Cardiac muscle cell (in vitro differentiated cells and primary cell): ENCODE measurements around the gene SLC35B1. TPM values are rescaled to one million over a fixed set of nuclear protein-coding genes. Genes with fewer than 3 reads are reported as not detected.

Source experiments
- DNase-seq, 2 donors: peaks; one replicate each; pipeline versions ENCODE4 v3.0.0 to v3.0.0-alpha.2; 2010 to 2017; ENCODE audit warnings: low read depth in 1 of 2, low spot score in 1 of 2
- H3K27ac ChIP-seq: fragments of 200-600 bp; sonication (generic); 2 replicates; pipeline ENCODE4 v1.5.1; 2016
- H3K27me3 ChIP-seq: fragments of 200-600 bp; sonication (generic); 2 replicates; pipeline ENCODE4 v1.6.0; 2016; ENCODE audit warnings: control low read depth
- H3K36me3 ChIP-seq: fragments of 200-600 bp; sonication (generic); 2 replicates; pipeline ENCODE4 v1.5.1; 2016; ENCODE audit warnings: control low read depth
- H3K4me1 ChIP-seq: fragments of 200-600 bp; sonication (generic); 2 replicates; pipeline ENCODE4 v1.8.1; 2017; ENCODE audit warnings: low read depth, mild to moderate bottlenecking, mixed run types
- H3K4me3 ChIP-seq: fragments of 200-600 bp; sonication (generic); 2 replicates; pipeline ENCODE4 v1.5.1; 2016; ENCODE audit warnings: mild to moderate bottlenecking
- H3K9me3 ChIP-seq: fragments of 200-600 bp; sonication (generic); 2 replicates; pipeline ENCODE4 v1.5.1; 2017; ENCODE audit warnings: low read depth, mild to moderate bottlenecking, control low read depth
- CTCF ChIP-seq: IDR thresholded peaks from 2 replicates; pipeline ENCODE4 v1.5.1; 2012; ENCODE audit warnings: low read depth, mild to moderate bottlenecking, low read length
- polyA plus RNA-seq: library from polyadenylated mRNA; unstranded; fragments of >200 nt; fragmentation: Nextera tagmentation; extraction: Ambion mirVana; gene quantifications from 2 replicates; pipeline ENCODE4 v1.2.1, GENCODE V29; 2016
- total RNA-seq: library from RNA; depleted of rRNA; stranded (reverse); fragments of >200 nt; gene quantifications from 2 replicates; pipeline ENCODE4 v1.2.3, GENCODE V29; 2016

Gene SLC35B1
- total and polyA plus RNA-seq, 2 experiments from 2014 or later: 73.3 to 143 TPM

DNA sequence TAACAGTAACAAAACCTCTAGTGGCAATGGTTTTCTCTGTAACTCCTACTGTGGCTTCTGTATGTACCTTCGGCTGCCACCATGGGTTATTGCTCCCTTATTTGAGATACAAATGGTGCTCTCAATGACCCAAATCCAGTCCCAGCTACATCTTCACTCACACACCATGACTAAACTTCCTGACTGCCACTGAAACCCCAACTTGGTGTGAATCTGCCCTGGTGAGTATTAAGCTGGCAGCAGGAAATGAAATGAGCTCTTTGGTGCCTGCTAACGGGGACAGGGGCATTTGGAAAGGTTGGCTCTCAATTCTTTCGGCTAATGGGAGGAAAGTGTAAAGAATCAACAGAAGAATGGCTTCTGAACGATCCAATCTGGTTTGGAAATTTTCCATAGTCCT, 7.5 kb upstream of the SLC35B1 start:
- Histone ChIP-seq H3K36me3 (peaks cover 42% of the 10 kb centered on the region), H3K4me1 (peaks cover 11% of the 10 kb centered on the region), H3K27ac (peak overlapping the region; percentile 84), H3K9me3 (no peaks in the 10 kb centered on the region), H3K4me3 (no peak overlapping the region), H3K27me3 (no peaks in the 10 kb centered on the region)
- DNase-seq: no peak
- no peak for TF ChIP-seq CTCF

GRCh38 chr17:49708515-49709183, 885 bp upstream of the SLC35B1 start:
- Histone ChIP-seq H3K27ac (peak overlapping the region; percentile 3), H3K27me3 (no peaks in the 10 kb centered on the region), H3K4me3 (no peak overlapping the region), H3K9me3 (no peaks in the 10 kb centered on the region), H3K4me1 (peaks cover 9% of the 10 kb centered on the region), H3K36me3 (peaks cover 28% of the 10 kb centered on the region)
- DNase-seq: no peak
- TF ChIP-seq CTCF: no peak

DNA sequence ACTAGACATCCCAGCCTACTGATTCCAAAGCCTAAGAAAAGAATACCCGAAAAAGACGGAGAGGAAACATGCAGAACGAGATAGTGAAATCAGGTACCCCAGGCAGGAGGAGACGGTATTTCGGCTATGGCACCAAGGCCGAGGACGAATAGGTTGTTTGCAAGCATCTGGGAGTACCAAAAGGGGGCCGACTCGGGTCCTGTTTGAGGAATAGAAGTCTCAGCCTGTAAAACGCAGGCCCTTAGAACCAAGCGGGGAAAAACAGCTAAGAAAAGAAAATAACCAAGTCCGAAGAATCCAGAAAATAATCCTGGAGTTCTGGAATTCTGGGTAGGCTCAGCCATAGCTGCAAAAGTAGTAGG, 537 bp downstream of the SLC35B1 start:
- H3K36me3 ChIP-seq: peaks cover 37% of the 10 kb centered on the region
- TF ChIP-seq CTCF: peak; percentile 16
- DNase-seq: no peak

GRCh38 chr17:49705254-49705653, 2.5 kb downstream of the SLC35B1 start:
- Histone ChIP-seq H3K4me3 (no peak overlapping the region), H3K27ac (no peak overlapping the region), H3K27me3 (no peaks in the 10 kb centered on the region), H3K4me1 (peaks cover 9% of the 10 kb centered on the region), H3K9me3 (no peaks in the 10 kb centered on the region), H3K36me3 (peaks cover 43% of the 10 kb centered on the region)
- no peak for DNase-seq
- TF ChIP-seq CTCF: no peak

More for the DNA sequence above, 537 bp downstream of the SLC35B1 start:
- peaks cover 9% of the 10 kb centered on the region for H3K4me1 ChIP-seq
- peak overlapping the region; percentile 75 for H3K4me3 ChIP-seq
- peak overlapping the region; percentile 99 for H3K27ac ChIP-seq
- H3K9me3 ChIP-seq: no peaks in the 10 kb centered on the region
- H3K27me3 ChIP-seq: no peaks in the 10 kb centered on the region

DNA sequence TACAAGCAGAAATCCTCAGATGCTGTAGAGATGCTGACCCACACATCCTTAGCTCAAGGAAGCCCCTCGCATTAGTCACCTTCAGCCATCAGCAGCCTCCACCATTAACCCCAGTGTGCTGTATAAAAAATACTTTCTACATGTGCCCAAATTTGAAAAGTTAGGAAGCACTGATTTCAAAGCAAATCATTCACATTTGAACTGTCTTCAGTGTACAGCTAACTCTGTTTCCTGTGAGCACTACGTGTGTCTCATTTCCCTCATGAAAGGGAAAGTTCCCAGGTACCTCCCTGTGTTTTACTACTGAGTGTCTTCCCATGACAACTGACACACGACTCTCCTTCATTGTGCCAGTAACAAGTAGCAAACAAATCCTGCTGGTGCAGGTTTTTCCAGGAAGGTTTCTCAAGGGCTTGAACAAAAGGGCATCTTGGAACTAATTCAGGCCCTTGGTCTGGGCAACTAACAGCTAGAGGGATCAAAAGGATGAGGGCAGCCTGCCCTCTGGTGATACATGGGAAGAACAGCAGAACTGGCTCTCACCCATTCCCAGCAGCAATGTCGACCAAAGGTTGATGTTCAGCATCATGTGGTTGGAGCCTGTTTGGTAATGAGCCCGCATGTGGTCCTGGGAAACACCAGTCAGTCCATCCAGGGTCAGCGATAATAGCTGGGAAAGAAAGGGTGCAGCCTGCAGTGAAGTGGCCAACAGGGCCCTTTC, 4.0 kb downstream of the SLC35B1 start:
- no peak overlapping the region for H3K27ac ChIP-seq
- H3K4me1 ChIP-seq: peaks cover 9% of the 10 kb centered on the region
- H3K36me3 ChIP-seq: peaks cover 43% of the 10 kb centered on the region
- H3K9me3 ChIP-seq: no peaks in the 10 kb centered on the region
- no peak overlapping the region for H3K4me3 ChIP-seq
- H3K27me3 ChIP-seq: no peaks in the 10 kb centered on the region
- TF ChIP-seq CTCF: peak; percentile 53
- peak; percentile 48 to 64 for DNase-seq
